OCI-LY1 (cell line): ENCODE data around the gene HNRNPAB.

Source experiments
- EZH2 ChIP-seq: fragments of 200-600 bp; sonication (generic), shearing (Covaris generic); IDR thresholded peaks from 2 replicates; pipeline ENCODE4 v1.8.0; 2017; ENCODE audit warnings: borderline replicate concordance, mixed run types, mild to moderate bottlenecking, antibody characterized with exemption, low read length, moderate library complexity, mixed read lengths
- TF ChIP-seq, protein P1 (sequence below): fragments of 200-600 bp; sonication (generic), shearing (Covaris generic); IDR thresholded peaks from 2 replicates; pipeline ENCODE4 v1.5.1; 2017; ENCODE audit warnings: mild to moderate bottlenecking, antibody characterized with exemption, low read length, moderate library complexity, mixed read lengths

DNA sequence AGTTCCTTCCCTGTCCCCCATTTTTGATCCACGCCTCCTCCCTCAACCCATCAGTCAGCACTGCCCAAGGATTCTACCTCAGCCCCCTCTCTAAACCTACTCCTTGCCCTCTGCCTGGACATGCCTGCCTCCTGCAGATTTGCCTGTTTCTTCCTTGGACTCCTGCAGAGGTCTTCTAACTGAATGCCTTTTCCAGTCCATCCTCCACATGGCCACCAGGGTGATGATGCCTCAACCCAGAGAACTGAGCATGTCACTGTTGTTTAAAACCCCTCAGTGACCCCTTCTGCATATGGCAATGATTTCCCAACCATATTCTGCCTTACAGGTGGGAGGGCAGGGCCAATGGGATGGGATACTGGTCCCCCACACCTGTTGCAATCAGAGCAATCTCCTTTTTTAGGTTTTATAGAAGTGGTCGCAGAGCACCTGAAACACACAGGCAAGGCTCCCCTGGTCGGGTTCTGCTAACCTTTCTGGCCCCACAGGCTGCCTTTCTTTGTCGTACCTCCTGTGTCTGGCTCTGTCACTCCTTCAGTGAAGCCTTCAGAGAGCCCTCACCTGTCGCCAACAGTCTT, 19.0 kb downstream of the HNRNPAB start:
- TF ChIP-seq, protein P1, sequence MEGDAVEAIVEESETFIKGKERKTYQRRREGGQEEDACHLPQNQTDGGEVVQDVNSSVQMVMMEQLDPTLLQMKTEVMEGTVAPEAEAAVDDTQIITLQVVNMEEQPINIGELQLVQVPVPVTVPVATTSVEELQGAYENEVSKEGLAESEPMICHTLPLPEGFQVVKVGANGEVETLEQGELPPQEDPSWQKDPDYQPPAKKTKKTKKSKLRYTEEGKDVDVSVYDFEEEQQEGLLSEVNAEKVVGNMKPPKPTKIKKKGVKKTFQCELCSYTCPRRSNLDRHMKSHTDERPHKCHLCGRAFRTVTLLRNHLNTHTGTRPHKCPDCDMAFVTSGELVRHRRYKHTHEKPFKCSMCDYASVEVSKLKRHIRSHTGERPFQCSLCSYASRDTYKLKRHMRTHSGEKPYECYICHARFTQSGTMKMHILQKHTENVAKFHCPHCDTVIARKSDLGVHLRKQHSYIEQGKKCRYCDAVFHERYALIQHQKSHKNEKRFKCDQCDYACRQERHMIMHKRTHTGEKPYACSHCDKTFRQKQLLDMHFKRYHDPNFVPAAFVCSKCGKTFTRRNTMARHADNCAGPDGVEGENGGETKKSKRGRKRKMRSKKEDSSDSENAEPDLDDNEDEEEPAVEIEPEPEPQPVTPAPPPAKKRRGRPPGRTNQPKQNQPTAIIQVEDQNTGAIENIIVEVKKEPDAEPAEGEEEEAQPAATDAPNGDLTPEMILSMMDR = no peak
- no peak for TF ChIP-seq EZH2
